ENCODE data around the gene CENPT.

Gene CENPT

DNA sequence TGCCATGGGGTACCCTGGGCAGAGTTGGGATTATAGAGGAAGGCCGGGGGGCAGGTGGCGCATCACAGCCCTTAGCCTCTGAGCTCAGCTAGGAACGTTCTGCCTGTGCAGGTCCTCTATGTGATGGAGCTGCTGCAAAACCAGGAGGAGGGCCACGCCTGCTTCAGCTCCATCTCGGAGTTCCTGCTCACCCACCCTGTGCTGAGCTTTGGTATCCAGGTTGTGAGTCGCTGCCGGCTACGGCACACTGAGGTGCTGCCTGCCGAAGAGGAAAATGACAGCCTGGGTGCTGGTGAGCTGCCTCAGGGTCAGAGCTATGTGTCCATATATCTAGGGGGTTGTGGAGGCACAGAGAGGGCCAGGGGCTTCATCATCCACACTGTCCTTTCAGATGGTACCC is 31.4 kb upstream of the CENPT start:
- TF ChIP-seq, protein P1, sequence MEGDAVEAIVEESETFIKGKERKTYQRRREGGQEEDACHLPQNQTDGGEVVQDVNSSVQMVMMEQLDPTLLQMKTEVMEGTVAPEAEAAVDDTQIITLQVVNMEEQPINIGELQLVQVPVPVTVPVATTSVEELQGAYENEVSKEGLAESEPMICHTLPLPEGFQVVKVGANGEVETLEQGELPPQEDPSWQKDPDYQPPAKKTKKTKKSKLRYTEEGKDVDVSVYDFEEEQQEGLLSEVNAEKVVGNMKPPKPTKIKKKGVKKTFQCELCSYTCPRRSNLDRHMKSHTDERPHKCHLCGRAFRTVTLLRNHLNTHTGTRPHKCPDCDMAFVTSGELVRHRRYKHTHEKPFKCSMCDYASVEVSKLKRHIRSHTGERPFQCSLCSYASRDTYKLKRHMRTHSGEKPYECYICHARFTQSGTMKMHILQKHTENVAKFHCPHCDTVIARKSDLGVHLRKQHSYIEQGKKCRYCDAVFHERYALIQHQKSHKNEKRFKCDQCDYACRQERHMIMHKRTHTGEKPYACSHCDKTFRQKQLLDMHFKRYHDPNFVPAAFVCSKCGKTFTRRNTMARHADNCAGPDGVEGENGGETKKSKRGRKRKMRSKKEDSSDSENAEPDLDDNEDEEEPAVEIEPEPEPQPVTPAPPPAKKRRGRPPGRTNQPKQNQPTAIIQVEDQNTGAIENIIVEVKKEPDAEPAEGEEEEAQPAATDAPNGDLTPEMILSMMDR (conservative IDR thresholded peaks at IDR 0.05; ENCODE audit: control insufficient read depth, insufficient read depth, low read depth, low read length) = no peak
- no peak for DNase-seq (ENCODE audit: low read depth)
- H3K4me3 ChIP-seq (ENCODE audit: control insufficient read depth, low read depth, low read length) = no peak overlapping the region

DNA sequence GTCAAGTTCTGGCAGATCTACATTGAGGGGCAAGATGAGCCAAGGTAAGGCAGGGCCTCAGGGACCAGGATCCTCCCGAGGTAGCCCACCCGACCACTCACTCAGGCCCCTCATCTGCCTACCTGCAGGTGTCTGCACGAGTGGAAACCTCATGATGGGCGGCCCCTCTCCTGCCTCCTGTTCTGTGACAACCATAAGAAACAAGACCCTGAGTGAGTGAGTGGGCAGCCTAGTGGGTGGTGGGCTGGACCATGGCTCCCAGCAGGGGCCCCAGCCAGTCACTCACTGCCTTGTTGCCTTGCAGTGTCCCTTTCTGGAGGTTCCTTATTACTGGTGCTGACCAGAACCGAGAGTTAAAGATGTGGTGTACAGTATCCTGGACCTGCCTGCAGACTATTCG is 30.7 kb upstream of the CENPT start:
- no peak overlapping the region for H3K4me3 ChIP-seq (ENCODE audit: control insufficient read depth, low read depth, low read length)
- DNase-seq (ENCODE audit: low read depth) = no peak
- TF ChIP-seq, protein P1 (conservative IDR thresholded peaks at IDR 0.05; ENCODE audit: control insufficient read depth, insufficient read depth, low read depth, low read length) = no peak

GRCh38 chr16:67877064-67877463 is 29.6 kb upstream of the CENPT start:
- DNase-seq (ENCODE audit: low read depth) = no peak
- TF ChIP-seq, protein P1 (conservative IDR thresholded peaks at IDR 0.05; ENCODE audit: control insufficient read depth, insufficient read depth, low read depth, low read length) = no peak
- H3K4me3 ChIP-seq (ENCODE audit: control insufficient read depth, low read depth, low read length) = no peak overlapping the region

DNA sequence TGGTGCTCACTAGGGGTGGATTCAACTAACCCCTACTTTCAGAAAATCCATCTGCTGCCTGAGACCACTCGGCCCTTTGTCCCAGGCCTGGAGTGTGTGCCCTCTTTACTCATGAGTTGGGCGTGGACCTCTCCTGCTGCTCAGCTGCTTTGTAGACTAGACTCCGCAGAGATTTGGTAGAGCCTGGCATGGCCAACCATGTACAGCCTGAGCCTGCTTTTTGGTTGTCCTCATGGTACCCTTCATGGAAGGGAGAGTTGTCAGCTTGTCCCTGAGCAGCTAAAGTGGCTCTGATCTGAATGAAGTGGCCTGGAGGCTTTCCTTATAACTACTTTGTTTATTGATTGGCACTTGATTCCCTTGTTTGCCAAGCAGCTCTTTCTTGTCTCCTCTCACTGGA is 26.9 kb upstream of the CENPT start:
- peak overlapping the region; percentile 88 for H3K4me3 ChIP-seq (ENCODE audit: control insufficient read depth, low read depth, low read length)
- DNase-seq (ENCODE audit: low read depth) = no peak
- TF ChIP-seq, protein P1 (conservative IDR thresholded peaks at IDR 0.05; ENCODE audit: control insufficient read depth, insufficient read depth, low read depth, low read length) = no peak

DNA sequence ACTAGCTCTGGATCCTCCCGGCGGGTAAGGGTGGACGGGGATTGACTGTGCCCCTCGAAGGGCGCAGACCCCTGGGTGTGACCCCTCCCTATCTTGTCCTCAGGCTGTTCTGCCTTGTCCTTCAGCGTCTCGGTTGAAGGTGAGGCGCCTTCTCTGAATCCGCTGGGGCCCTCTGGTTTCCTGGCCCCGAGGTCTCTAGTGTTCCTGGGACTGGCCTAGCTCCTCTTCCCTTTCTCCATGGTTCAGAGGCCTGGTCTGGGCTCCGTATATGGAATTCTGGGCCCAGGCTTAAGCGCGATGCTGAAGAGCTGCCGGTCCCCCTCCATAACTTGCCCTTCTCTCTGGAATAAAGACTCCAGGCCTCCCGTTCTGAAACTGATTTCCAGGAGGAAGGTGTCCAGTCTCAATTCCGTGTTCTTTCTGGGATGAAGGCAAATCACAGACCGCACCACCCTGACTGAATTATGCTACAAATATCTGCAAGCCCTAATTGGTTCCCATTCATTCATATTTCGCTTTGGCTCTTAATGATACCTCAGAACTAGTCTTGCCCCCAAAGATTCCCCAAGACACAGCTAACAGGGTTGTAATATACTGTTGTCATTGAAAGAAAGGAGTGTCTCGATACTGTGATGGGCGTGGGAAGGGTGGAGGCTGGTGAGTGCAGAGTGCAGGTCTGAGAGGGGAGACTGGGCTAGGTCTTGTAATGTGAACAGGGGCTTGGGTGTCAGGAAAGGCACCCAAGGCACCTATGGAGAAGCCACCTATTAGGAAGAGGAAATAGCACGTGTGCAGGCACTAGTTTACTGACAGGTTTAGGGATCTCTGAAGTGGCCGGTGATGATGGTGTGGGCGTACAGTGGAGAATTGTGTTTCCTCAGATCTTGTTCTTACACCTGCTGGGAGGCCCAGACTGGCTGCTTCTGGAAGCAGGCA is 26.2 kb upstream of the CENPT start:
- no peak for DNase-seq (ENCODE audit: low read depth)
- TF ChIP-seq, protein P1 (conservative IDR thresholded peaks at IDR 0.05; ENCODE audit: control insufficient read depth, insufficient read depth, low read depth, low read length) = no peak
- peak overlapping the region; percentile 88 for H3K4me3 ChIP-seq (ENCODE audit: control insufficient read depth, low read depth, low read length)

- TF ChIP-seq, protein P1 (conservative IDR thresholded peaks at IDR 0.05; ENCODE audit: control insufficient read depth, insufficient read depth, low read depth, low read length) = no peak
- DNase-seq (ENCODE audit: low read depth) = peak; percentile 73
- peak within 1 kb of the TSS; percentile 88 for H3K4me3 ChIP-seq (ENCODE audit: control insufficient read depth, low read depth, low read length)
Observed at GRCh38 chr16:67872631-67873434, 25.3 kb upstream of the CENPT start, which contains the start of gene EDC4. EDC4 (plus strand) TSS chr16:67873052; CDS start chr16:67873262, 210 bp downstream.

Measured in fibroblast of mammary gland (primary cell).